ENCODE results near the gene TMEM163. TPM values are rescaled to one million over a fixed set of nuclear protein-coding genes. Genes with fewer than 3 reads are reported as not detected.

Gene TMEM163
- total RNA-seq, 1 donor from 2014 or later: 0.95 TPM

DNA sequence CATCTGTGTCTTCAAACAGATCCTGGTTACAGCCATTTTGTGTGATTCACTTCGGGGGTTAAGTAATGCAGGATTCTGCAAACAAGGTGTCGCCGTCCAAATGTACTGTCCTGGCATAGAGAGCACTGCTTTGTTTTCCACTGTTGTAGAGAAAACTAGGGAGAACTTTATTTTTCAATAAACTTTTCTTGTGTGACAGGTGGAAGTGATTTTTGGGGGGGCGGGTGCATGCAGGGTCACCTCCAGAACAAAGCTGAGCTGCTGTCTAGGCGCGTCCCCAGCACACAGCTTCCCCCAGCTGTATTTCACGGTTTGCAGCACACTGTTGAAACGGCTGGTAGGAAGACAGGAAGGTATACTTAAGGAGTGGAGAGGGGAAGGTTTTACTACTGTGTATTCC is 264.4 kb downstream of the TMEM163 start:
- no peaks in the 10 kb centered on the region for H3K79me2 ChIP-seq (ENCODE audit: low read depth)
- Mint-ChIP-seq H3K27ac (no peak overlapping the region), H3K9me3 (no peaks in the 10 kb centered on the region), H3K4me3 (no peak overlapping the region), H3K4me1 (peaks cover 8% of the 10 kb centered on the region), H3K27me3 (ENCODE audit: insufficient read depth, low read depth) (peaks cover 6% of the 10 kb centered on the region), H3K36me3 (no peaks in the 10 kb centered on the region)
- no peak overlapping the region for H3K27ac ChIP-seq
- no peak for DNase-seq (ENCODE audit: low spot score)
- H3K9ac ChIP-seq: no peak overlapping the region
- H3K4me2 ChIP-seq: no peak overlapping the region
- no peak for TF ChIP-seq EZH2phosphoT487 (IDR thresholded peaks at IDR 0.05)
- TF ChIP-seq EZH2 (IDR thresholded peaks at IDR 0.05): no peak
- TF ChIP-seq, protein P1, sequence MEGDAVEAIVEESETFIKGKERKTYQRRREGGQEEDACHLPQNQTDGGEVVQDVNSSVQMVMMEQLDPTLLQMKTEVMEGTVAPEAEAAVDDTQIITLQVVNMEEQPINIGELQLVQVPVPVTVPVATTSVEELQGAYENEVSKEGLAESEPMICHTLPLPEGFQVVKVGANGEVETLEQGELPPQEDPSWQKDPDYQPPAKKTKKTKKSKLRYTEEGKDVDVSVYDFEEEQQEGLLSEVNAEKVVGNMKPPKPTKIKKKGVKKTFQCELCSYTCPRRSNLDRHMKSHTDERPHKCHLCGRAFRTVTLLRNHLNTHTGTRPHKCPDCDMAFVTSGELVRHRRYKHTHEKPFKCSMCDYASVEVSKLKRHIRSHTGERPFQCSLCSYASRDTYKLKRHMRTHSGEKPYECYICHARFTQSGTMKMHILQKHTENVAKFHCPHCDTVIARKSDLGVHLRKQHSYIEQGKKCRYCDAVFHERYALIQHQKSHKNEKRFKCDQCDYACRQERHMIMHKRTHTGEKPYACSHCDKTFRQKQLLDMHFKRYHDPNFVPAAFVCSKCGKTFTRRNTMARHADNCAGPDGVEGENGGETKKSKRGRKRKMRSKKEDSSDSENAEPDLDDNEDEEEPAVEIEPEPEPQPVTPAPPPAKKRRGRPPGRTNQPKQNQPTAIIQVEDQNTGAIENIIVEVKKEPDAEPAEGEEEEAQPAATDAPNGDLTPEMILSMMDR (IDR thresholded peaks at IDR 0.05): no peak
- H4K20me1 ChIP-seq (ENCODE audit: low read depth): no peaks in the 10 kb centered on the region
- no peak overlapping the region for H2AFZ ChIP-seq (replicated peaks)
- H3K36me3 ChIP-seq: no peaks in the 10 kb centered on the region
- H3K9me3 ChIP-seq (ENCODE audit: low read depth): no peaks in the 10 kb centered on the region
- H3K4me3 ChIP-seq: no peak overlapping the region
- H3K4me1 ChIP-seq: no peaks in the 10 kb centered on the region
- H3F3A ChIP-seq (ENCODE audit: low read depth): no peaks in the 10 kb centered on the region
- no peaks in the 10 kb centered on the region for H3K27me3 ChIP-seq

DNA sequence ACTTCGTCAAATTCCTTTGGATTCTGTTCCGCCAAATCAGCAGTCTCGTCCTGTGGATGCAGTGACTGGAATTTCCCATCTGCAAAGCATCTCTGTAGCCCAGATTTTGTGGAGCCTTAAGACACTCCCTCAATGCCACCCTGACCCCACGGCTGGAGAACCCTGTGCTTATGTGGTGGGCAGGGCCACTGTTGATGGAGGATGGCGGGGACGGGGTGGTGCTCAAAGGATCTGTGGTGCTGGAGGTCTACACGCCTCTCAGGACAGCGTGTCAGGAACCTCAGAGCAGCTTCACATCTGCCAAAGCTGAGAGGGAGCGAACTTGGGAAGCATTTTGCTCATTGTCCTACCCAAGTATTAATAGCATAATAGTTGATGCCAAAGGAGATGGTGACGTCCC is 264.8 kb downstream of the TMEM163 start:
- H4K20me1 ChIP-seq (ENCODE audit: low read depth): no peaks in the 10 kb centered on the region
- Mint-ChIP-seq H3K4me1 (peaks cover 8% of the 10 kb centered on the region), H3K4me3 (no peak overlapping the region), H3K27me3 (ENCODE audit: insufficient read depth, low read depth) (peaks cover 6% of the 10 kb centered on the region), H3K27ac (no peak overlapping the region), H3K9me3 (no peaks in the 10 kb centered on the region), H3K36me3 (no peaks in the 10 kb centered on the region)
- TF ChIP-seq EZH2 (IDR thresholded peaks at IDR 0.05) (no peak), EZH2phosphoT487 (IDR thresholded peaks at IDR 0.05) (no peak)
- TF ChIP-seq, protein P1 (IDR thresholded peaks at IDR 0.05): no peak
- H3K36me3 ChIP-seq: no peaks in the 10 kb centered on the region
- H3K4me3 ChIP-seq: no peak overlapping the region
- no peak overlapping the region for H3K4me2 ChIP-seq
- H2AFZ ChIP-seq (replicated peaks): no peak overlapping the region
- no peak for DNase-seq (ENCODE audit: low spot score)
- H3K27me3 ChIP-seq: no peaks in the 10 kb centered on the region
- H3F3A ChIP-seq (ENCODE audit: low read depth): no peaks in the 10 kb centered on the region
- H3K4me1 ChIP-seq: no peaks in the 10 kb centered on the region
- no peak overlapping the region for H3K27ac ChIP-seq
- no peak overlapping the region for H3K9ac ChIP-seq
- no peaks in the 10 kb centered on the region for H3K79me2 ChIP-seq (ENCODE audit: low read depth)
- H3K9me3 ChIP-seq (ENCODE audit: low read depth): no peaks in the 10 kb centered on the region

DNA sequence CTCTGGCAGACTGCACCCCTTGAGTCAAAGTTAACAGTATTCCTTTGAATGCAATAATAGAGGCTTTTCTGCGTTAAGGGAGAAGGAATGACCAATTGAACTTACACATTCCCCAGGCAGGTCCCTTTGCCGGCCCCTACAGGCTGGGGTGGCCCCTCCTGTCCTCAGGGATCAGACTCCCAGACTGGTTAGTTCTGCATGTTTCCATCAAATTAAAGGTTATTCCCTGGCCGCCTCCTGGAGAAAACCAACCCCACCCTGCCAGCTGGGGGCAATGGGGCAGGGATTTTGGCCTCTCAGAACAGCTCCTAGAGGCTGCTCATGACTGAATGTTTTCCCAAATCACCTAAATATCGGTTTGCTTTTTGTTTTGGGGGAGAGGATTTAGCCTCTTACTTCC is 265.3 kb downstream of the TMEM163 start:
- Mint-ChIP-seq H3K4me3 (no peak overlapping the region), H3K36me3 (no peaks in the 10 kb centered on the region), H3K4me1 (peaks cover 8% of the 10 kb centered on the region), H3K27me3 (ENCODE audit: insufficient read depth, low read depth) (peaks cover 6% of the 10 kb centered on the region), H3K27ac (no peak overlapping the region), H3K9me3 (no peaks in the 10 kb centered on the region)
- H4K20me1 ChIP-seq (ENCODE audit: low read depth): no peaks in the 10 kb centered on the region
- no peak overlapping the region for H3K4me3 ChIP-seq
- H3K9ac ChIP-seq: no peak overlapping the region
- H3K36me3 ChIP-seq: no peaks in the 10 kb centered on the region
- no peaks in the 10 kb centered on the region for H3F3A ChIP-seq (ENCODE audit: low read depth)
- no peaks in the 10 kb centered on the region for H3K9me3 ChIP-seq (ENCODE audit: low read depth)
- no peak overlapping the region for H3K4me2 ChIP-seq
- no peak overlapping the region for H3K27ac ChIP-seq
- no peaks in the 10 kb centered on the region for H3K27me3 ChIP-seq
- DNase-seq (ENCODE audit: low spot score): no peak
- TF ChIP-seq EZH2 (IDR thresholded peaks at IDR 0.05): no peak
- no peak for TF ChIP-seq EZH2phosphoT487 (IDR thresholded peaks at IDR 0.05)
- TF ChIP-seq, protein P1 (IDR thresholded peaks at IDR 0.05): no peak
- no peaks in the 10 kb centered on the region for H3K79me2 ChIP-seq (ENCODE audit: low read depth)
- no peaks in the 10 kb centered on the region for H3K4me1 ChIP-seq
- H2AFZ ChIP-seq (replicated peaks): no peak overlapping the region

All from neural progenitor cell (in vitro differentiated cells).